HG03159 (cell line): ENCODE measurements around the gene C10orf105.
A peak's percentile ranks its signal among the peaks of the same experiment; 100 is the strongest.

ENCODE experiments used
- ATAC-seq: cut with Tn5 transposase; IDR thresholded peaks from one replicate; pipeline ENCODE4 v1.9.1; 2021; ENCODE audit warnings: mild to moderate bottlenecking, moderate library complexity; ENCODE audit not compliant: unreplicated experiment

C10orf105 gene

GRCh38 chr10:71737834-71738197, 18.2 kb upstream of the C10orf105 start:
- ATAC-seq, result no peak

GRCh38 chr10:71737001-71737833, 17.6 kb upstream of the C10orf105 start:
- no peak for ATAC-seq

- no peak for ATAC-seq
Measured at GRCh38 chr10:71736570-71736952, 17.0 kb upstream of the C10orf105 start.

GRCh38 chr10:71735709-71736569, 16.4 kb upstream of the C10orf105 start:
- no peak for ATAC-seq

- no peak for ATAC-seq
Measured at GRCh38 chr10:71734797-71735196, 15.2 kb upstream of the C10orf105 start.

GRCh38 chr10:71731791-71732190, 12.2 kb upstream of the C10orf105 start:
- no peak for ATAC-seq

- ATAC-seq, result no peak
Measured at GRCh38 chr10:71729161-71729636, 9.6 kb upstream of the C10orf105 start.

- peak; percentile 65 for ATAC-seq
Measured at GRCh38 chr10:71727738-71728737, 8.5 kb upstream of the C10orf105 start.

- ATAC-seq, result peak; percentile 48
Measured at GRCh38 chr10:71727105-71727737, 7.6 kb upstream of the C10orf105 start.

- no peak for ATAC-seq
Measured at GRCh38 chr10:71726580-71727104, 7.1 kb upstream of the C10orf105 start.

- no peak for ATAC-seq
Measured at GRCh38 chr10:71725998-71726579, 6.5 kb upstream of the C10orf105 start.

GRCh38 chr10:71725249-71725648, 5.7 kb upstream of the C10orf105 start:
- no peak for ATAC-seq

- ATAC-seq, result no peak
Measured at GRCh38 chr10:71724539-71724938, 5.0 kb upstream of the C10orf105 start.

GRCh38 chr10:71723311-71723710, 3.7 kb upstream of the C10orf105 start:
- no peak for ATAC-seq

- ATAC-seq, result no peak
Measured at GRCh38 chr10:71722849-71723248, 3.3 kb upstream of the C10orf105 start.

- no peak for ATAC-seq
Measured at GRCh38 chr10:71721313-71721712, 1.7 kb upstream of the C10orf105 start.

GRCh38 chr10:71720288-71720687, 710 bp upstream of the C10orf105 start:
- ATAC-seq, result no peak

GRCh38 chr10:71719042-71719441, 536 bp downstream of the C10orf105 start:
- ATAC-seq, result no peak

- ATAC-seq, result no peak
Measured at GRCh38 chr10:71718165-71718698, 1.3 kb downstream of the C10orf105 start.
